HCT116 (cell line): ENCODE measurements around the gene NRP1.

Experiments
- CEBPB ChIP-seq: IDR thresholded peaks from 2 replicates; pipeline ENCODE4 v1.6.1; 2012; ENCODE audit warnings: low read depth
- EGR1 ChIP-seq: IDR thresholded peaks from 2 replicates; pipeline ENCODE4 v1.6.1; 2012; ENCODE audit warnings: low read depth
- ELF1 ChIP-seq: IDR thresholded peaks from 2 replicates; pipeline ENCODE4 v1.6.1; 2012; ENCODE audit warnings: low read depth, borderline replicate concordance
- EZH2 ChIP-seq: fragments of 200-600 bp; sonication (generic); IDR thresholded peaks from 2 replicates; pipeline ENCODE4 v1.6.1; 2017; ENCODE audit warnings: antibody characterized with exemption, mixed run types
- EZH2phosphoT487 ChIP-seq: fragments of 200-600 bp; IDR thresholded peaks from 2 replicates; pipeline ENCODE4 v1.6.1; 2018; ENCODE audit warnings: antibody characterized with exemption, borderline replicate concordance
- FOSL1 ChIP-seq: IDR thresholded peaks from 2 replicates; pipeline ENCODE4 v1.6.1; 2012; ENCODE audit warnings: low read depth
- JUND ChIP-seq: IDR thresholded peaks from 2 replicates; pipeline ENCODE4 v1.6.1; 2012
- MAX ChIP-seq: IDR thresholded peaks from 2 replicates; pipeline ENCODE4 v1.6.1; 2012
- POLR2A ChIP-seq: IDR thresholded peaks from 2 replicates; pipeline ENCODE4 v1.7.0; 2011; ENCODE audit warnings: borderline replicate concordance; ENCODE audit not compliant: insufficient read depth, insufficient read length; ENCODE audit errors: extremely low read depth
- POLR2AphosphoS5 ChIP-seq: IDR thresholded peaks from 2 replicates; pipeline ENCODE4 v1.6.1; 2011; ENCODE audit warnings: mild to moderate bottlenecking, low read depth, low read length, moderate library complexity
- SRF ChIP-seq: IDR thresholded peaks from 2 replicates; pipeline ENCODE4 v1.6.1; 2012; ENCODE audit warnings: low read depth
- YY1 ChIP-seq: IDR thresholded peaks from 2 replicates; pipeline ENCODE4 v1.6.1; 2011; ENCODE audit warnings: low read length, low read depth, moderate library complexity, mild to moderate bottlenecking; ENCODE audit not compliant: insufficient replicate concordance; ENCODE audit errors: extremely low read depth
- TF ChIP-seq, protein P1 (sequence below), 3 experiments: fragments of 200-600 bp in 1 of 3; sonication (generic) in 1 of 3; IDR thresholded peaks in 2 of 3; conservative IDR thresholded peaks in 1 of 3; 2 replicates each; pipeline ENCODE4 v1.5.1; 2012 to 2017; ENCODE audit warnings: low read depth in 2 of 3, low read length in 2 of 3, antibody characterized with exemption in 1 of 3, borderline replicate concordance in 1 of 3, control low read depth in 1 of 3, mild to moderate bottlenecking in 1 of 3, mixed read lengths in 1 of 3, mixed run types in 1 of 3, moderate library complexity in 1 of 3; ENCODE audit not compliant: insufficient read depth in 1 of 3
- TF ChIP-seq, protein P2 (sequence below): IDR thresholded peaks from 2 replicates; pipeline ENCODE4 v1.6.1; 2012; ENCODE audit warnings: low read depth

GRCh38 chr10:33363106-33363505 lies 28.6 kb upstream of the NRP1 start:
- TF ChIP-seq MAX: no peak
- no peak for TF ChIP-seq POLR2A
- TF ChIP-seq CEBPB: no peak
- no peak for TF ChIP-seq YY1
- TF ChIP-seq, protein P1, sequence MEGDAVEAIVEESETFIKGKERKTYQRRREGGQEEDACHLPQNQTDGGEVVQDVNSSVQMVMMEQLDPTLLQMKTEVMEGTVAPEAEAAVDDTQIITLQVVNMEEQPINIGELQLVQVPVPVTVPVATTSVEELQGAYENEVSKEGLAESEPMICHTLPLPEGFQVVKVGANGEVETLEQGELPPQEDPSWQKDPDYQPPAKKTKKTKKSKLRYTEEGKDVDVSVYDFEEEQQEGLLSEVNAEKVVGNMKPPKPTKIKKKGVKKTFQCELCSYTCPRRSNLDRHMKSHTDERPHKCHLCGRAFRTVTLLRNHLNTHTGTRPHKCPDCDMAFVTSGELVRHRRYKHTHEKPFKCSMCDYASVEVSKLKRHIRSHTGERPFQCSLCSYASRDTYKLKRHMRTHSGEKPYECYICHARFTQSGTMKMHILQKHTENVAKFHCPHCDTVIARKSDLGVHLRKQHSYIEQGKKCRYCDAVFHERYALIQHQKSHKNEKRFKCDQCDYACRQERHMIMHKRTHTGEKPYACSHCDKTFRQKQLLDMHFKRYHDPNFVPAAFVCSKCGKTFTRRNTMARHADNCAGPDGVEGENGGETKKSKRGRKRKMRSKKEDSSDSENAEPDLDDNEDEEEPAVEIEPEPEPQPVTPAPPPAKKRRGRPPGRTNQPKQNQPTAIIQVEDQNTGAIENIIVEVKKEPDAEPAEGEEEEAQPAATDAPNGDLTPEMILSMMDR (IDR thresholded peaks at IDR 0.05 in 2 of 3, conservative IDR thresholded peaks at IDR 0.05 in 1 of 3; ENCODE audit: borderline replicate concordance in 1 of 3, insufficient read depth in 1 of 3, low read depth in 2 of 3, low read length in 2 of 3): no peak
- no peak for TF ChIP-seq EGR1
- TF ChIP-seq ELF1: no peak
- no peak for TF ChIP-seq FOSL1
- TF ChIP-seq, protein P2, sequence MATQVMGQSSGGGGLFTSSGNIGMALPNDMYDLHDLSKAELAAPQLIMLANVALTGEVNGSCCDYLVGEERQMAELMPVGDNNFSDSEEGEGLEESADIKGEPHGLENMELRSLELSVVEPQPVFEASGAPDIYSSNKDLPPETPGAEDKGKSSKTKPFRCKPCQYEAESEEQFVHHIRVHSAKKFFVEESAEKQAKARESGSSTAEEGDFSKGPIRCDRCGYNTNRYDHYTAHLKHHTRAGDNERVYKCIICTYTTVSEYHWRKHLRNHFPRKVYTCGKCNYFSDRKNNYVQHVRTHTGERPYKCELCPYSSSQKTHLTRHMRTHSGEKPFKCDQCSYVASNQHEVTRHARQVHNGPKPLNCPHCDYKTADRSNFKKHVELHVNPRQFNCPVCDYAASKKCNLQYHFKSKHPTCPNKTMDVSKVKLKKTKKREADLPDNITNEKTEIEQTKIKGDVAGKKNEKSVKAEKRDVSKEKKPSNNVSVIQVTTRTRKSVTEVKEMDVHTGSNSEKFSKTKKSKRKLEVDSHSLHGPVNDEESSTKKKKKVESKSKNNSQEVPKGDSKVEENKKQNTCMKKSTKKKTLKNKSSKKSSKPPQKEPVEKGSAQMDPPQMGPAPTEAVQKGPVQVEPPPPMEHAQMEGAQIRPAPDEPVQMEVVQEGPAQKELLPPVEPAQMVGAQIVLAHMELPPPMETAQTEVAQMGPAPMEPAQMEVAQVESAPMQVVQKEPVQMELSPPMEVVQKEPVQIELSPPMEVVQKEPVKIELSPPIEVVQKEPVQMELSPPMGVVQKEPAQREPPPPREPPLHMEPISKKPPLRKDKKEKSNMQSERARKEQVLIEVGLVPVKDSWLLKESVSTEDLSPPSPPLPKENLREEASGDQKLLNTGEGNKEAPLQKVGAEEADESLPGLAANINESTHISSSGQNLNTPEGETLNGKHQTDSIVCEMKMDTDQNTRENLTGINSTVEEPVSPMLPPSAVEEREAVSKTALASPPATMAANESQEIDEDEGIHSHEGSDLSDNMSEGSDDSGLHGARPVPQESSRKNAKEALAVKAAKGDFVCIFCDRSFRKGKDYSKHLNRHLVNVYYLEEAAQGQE: no peak
- TF ChIP-seq JUND: no peak
- no peak for TF ChIP-seq EZH2phosphoT487
- no peak for TF ChIP-seq SRF
- no peak for TF ChIP-seq EZH2
- TF ChIP-seq POLR2AphosphoS5: no peak
